CD4-positive, alpha-beta T cell treated with Interleukin-4 for 4 hours (primary cell): Measurements from ENCODE around the gene PCDHB4.
"Not testable (repeated sequence)": the region's sequence is repeated elsewhere in the genome, so short reads cannot be mapped to it uniquely, and the experiment has no call there.

Experiments used
- DNase-seq: peaks from one replicate; pipeline ENCODE4 v3.0.0-alpha.2; 2020

The PCDHB4 gene

DNA sequence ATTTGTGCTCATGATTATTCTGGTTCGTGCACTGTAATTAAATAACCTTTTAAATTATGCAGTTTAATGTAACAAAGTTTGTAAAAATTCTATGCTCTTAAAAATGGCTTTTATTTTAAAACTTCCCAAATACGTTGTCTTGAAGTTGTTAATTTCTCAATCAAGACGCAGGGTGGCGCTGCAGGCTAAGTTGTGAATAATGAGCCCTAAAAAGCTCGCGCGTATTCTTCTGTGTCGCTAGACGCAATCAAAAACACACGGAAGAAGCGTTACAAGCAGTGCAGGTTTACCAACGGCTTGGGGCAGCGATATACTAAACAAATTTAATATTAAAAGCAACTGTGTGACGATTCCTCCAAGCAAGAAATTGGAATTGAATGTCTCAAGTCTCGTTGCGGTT, at the start of gene PCDHB4:
TSS of gene PCDHB4 (plus strand) at position 256 of the 400 bp plus-strand sequence. CDS start 181 bp downstream, outside the sequence.
- DNase-seq, result no peak

DNA sequence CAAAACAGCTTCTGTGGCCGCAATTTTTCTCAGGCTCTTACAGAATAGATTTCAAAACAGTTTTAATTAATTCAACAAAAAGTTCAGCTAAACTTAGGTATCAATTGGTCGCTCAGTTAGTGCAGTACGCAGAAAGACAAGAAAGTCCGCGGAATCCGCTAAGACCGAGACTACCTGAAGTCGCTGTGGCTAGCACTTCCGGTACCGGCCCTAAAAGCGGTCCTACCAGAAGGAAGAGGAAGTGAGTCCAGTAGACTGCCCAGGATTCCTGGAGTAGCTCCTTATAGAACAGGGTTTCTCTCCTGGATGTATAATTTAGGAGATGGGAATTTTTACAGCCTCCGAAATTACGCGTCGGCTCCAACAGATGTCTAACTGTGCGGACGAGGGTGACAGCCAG, 43.8 kb upstream of the PCDHB4 start:
- DNase-seq, result no peak

DNA sequence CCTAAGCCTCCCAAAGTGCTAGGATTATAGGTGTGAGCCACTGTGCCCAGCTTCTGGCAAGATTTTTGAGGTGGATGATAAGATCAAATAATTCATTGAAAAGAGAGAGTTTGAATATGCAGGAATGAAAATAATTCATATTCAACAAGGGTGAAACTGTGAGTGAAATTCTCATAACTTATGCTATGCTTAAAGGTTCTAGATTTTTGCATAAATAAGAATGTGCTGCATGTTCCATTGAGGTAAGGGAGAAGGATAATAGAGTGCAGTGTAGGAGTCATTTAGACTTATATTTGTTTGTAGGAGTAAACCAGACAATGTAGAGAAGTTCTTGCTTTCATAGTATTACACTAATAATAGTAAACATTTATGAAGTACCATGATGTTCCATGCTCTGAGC, 39.4 kb upstream of the PCDHB4 start:
- no peak for DNase-seq

- DNase-seq, result peak; percentile 36
Measured at GRCh38 chr5:141084487-141084989, 37.1 kb upstream of the PCDHB4 start.

DNA sequence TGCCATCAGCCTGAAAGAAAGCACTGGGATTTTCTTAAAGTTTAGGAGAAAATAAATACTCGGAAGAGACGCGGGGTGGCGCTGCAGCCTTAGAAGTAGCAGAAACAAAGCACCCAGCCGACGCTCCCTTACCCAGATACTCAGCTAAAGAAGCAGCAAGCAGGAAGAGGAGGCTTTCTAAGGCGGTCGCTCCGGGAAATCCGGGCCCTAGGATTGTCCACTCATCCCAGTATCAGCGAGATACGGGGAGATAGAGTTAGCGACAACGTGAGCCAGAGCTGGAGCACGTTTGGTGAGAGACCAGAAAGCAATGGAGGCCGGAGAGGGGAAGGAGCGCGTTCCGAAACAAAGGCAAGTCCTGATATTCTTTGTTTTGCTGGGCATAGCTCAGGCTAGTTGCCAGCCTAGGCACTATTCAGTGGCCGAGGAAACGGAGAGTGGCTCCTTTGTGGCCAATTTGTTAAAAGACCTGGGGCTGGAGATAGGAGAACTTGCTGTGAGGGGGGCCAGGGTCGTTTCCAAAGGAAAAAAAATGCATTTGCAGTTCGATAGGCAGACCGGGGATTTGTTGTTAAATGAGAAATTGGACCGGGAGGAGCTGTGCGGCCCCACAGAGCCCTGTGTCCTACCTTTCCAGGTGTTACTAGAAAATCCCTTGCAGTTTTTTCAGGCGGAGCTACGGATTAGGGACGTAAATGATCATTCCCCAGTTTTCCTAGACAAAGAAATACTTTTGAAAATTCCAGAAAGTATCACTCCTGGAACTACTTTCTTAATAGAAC, 26.9 kb upstream of the PCDHB4 start, which contains the start of gene PCDHB2:
TSS of gene PCDHB2 (plus strand) at position 135 of the 782 bp plus-strand sequence. CDS start at position 311, 176 bp downstream.
- no peak for DNase-seq

DNA sequence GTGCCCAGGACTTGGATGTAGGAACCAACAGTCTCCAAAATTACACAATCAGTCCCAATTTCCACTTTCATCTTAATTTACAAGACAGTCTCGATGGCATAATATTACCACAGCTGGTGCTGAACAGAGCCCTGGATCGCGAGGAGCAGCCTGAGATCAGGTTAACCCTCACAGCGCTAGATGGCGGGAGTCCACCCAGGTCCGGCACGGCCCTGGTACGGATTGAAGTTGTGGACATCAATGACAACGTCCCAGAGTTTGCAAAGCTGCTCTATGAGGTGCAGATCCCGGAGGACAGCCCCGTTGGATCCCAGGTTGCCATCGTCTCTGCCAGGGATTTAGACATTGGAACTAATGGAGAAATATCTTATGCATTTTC, 26.4 kb upstream of the PCDHB4 start:
- no peak for DNase-seq

- not testable (repeated sequence) for DNase-seq
Measured at GRCh38 chr5:141096181-141096580, 25.4 kb upstream of the PCDHB4 start.

- DNase-seq, result not testable (repeated sequence)
Measured at GRCh38 chr5:141096586-141096985, 25.0 kb upstream of the PCDHB4 start.

DNA sequence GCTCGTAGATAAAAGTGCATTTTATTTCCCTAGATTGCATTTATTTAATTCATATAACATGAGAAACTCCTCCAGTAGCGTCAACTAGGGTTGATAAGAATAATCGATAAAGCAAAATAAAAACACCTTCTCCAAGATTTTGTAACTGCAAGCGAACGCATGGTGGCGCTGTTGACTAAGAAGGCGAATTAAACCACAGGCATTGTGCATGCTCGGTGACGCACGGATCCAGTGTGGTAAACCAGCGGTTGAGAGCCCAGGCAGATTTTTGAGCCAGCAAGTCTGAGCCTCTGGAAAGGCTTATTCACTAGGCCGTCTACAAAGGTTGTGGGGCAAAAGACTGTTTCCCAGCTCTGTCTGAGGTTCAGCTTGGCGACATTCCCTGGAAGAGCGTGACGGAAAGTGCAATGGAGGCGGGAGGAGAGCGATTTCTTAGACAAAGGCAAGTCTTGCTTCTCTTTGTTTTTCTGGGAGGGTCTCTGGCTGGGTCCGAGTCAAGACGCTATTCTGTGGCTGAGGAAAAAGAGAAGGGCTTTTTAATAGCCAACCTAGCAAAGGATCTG, 21.3 kb upstream of the PCDHB4 start, which contains the start of gene PCDHB3:
TSS of gene PCDHB3 (plus strand) at position 231 of the 563 bp plus-strand sequence. CDS start at position 408, 177 bp downstream.
- no peak for DNase-seq

DNA sequence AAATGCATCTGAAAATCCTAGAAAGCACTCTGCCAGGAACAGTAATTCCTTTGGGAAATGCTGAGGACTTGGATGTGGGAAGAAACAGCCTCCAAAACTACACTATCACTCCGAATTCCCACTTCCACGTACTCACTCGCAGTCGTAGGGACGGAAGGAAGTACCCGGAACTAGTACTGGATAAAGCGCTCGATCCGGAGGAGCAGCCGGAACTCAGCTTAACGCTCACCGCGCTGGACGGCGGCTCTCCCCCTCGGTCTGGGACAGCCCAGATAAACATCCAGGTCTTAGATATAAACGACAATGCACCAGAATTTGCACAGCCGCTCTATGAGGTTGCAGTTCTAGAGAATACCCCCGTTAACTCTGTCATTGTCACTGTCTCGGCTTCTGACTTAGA, 20.6 kb upstream of the PCDHB4 start:
- no peak for DNase-seq

DNA sequence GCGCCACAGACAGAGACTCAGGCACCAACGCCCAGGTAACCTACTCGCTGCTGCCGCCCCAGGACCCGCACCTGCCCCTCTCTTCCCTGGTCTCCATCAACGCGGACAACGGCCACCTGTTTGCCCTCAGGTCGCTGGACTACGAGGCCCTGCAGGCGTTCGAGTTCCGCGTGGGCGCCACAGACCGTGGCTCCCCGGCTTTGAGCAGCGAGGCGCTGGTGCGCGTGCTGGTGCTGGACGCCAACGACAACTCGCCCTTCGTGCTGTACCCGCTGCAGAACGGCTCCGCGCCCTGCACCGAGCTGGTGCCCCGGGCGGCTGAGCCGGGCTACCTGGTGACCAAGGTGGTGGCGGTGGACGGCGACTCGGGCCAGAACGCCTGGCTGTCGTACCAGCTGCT, 19.5 kb upstream of the PCDHB4 start:
- DNase-seq, result not testable (repeated sequence)

DNA sequence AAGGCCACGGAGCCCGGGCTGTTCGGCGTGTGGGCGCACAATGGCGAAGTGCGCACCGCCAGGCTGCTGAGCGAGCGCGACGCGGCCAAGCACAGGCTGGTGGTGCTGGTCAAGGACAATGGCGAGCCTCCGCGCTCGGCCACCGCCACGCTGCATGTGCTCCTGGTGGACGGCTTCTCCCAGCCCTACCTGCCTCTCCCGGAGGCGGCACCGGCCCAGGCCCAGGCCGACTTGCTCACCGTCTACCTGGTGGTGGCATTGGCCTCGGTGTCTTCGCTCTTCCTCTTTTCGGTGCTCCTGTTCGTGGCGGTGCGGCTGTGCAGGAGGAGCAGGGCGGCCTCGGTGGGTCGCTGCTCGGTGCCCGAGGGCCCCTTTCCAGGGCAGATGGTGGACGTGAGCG, 19.1 kb upstream of the PCDHB4 start:
- DNase-seq, result not testable (repeated sequence)

DNA sequence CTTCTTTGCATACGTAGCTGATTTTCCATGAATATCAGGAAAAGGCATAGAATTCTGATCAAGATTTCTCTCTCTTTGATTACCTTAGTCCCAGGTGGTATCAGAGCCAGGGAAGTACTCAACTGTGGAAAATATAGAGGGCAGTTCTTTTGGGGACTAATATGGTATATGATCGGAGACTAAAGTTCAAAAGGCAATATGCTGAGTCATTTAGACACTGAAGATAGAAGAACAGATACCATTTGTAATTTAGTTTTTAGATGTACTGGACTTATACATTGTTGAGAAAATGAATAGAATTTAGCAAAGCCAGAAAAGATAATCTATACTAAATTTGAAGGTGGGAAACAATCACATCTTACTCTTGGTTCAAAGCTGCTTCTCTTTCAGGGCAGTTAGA, 16.3 kb upstream of the PCDHB4 start:
- no peak for DNase-seq

- DNase-seq, result no peak
Measured at GRCh38 chr5:141119250-141119649, 2.4 kb upstream of the PCDHB4 start.

DNA sequence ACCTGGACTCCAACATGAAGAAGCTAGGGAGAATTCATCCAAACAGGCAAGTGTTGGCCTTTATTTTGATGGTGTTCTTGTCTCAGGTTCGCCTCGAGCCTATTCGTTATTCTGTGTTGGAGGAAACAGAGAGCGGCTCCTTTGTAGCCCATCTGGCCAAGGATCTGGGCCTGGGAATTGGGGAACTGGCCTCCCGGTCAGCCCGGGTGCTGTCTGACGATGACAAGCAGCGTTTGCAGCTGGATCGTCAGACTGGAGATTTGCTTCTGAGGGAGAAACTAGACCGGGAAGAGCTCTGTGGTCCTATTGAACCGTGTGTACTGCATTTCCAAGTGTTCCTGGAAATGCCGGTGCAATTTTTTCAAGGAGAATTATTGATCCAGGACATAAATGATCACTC, 367 bp downstream of the PCDHB4 start:
- no peak for DNase-seq

GRCh38 chr5:141123396-141124135, 1.9 kb downstream of the PCDHB4 start:
- not testable (repeated sequence) for DNase-seq

DNA sequence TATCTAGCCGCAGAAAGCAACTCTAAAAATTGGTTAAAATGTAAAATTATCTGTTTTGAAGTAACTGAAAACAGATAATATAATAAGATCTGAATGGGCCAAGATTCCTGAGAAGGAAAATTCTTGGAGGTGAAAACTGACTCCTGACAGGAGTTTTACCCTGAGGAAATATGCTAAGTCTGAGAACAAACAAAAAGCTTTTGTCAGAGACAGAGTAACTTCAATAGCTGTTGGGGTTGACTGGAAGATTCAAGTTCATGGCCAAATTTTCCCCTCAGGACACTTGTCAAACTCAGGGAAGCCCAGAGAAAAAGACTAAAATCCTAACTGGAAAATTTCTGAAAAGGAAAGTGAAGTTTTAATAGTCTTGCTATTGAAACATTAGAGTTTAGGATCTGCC, 5.7 kb downstream of the PCDHB4 start:
- DNase-seq, result no peak

DNA sequence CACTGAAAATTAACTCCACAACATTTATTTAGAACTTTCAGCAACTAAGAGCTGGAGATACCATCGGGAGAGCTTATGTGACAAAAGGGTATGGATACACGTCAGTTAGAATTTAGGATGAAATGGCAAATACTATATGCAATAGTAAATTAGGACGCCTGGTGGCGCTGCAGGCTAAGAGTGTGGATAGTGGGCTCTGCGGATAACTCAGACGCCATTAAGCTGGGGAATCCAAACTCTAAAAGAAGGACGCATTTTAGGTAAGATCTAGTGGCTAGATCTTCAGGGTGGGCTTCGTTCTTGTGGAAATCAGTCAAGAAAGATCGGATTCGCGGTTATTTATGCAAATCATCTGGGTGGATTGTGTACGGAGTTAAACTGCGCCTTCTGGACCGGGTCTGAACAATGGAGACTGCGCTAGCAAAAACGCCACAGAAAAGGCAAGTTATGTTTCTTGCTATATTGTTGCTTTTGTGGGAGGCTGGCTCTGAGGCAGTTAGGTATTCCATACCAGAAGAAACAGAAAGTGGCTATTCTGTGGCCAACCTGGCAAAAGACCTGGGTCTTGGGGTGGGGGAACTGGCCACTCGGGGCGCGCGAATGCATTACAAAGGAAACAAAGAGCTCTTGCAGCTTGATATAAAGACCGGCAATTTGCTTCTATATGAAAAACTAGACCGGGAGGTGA, 13.6 kb downstream of the PCDHB4 start, which contains the start of gene PCDHB5:
TSS of gene PCDHB5 (plus strand) at position 177 of the 688 bp plus-strand sequence. CDS start at position 406, 229 bp downstream.
- DNase-seq, result no peak

DNA sequence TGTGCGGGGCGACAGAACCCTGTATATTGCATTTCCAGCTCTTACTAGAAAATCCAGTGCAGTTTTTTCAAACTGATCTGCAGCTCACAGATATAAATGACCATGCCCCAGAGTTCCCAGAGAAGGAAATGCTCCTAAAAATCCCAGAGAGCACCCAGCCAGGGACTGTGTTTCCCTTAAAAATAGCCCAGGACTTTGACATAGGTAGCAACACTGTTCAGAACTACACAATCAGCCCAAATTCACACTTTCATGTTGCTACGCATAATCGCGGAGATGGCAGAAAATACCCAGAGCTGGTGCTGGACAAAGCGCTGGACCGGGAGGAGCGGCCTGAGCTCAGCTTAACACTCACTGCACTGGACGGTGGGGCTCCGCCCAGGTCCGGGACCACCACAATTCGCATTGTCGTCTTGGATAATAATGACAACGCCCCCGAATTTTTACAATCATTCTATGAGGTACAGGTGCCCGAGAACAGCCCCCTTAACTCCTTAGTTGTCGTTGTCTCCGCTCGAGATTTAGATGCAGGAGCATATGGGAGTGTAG, 14.2 kb downstream of the PCDHB4 start:
- no peak for DNase-seq

DNA sequence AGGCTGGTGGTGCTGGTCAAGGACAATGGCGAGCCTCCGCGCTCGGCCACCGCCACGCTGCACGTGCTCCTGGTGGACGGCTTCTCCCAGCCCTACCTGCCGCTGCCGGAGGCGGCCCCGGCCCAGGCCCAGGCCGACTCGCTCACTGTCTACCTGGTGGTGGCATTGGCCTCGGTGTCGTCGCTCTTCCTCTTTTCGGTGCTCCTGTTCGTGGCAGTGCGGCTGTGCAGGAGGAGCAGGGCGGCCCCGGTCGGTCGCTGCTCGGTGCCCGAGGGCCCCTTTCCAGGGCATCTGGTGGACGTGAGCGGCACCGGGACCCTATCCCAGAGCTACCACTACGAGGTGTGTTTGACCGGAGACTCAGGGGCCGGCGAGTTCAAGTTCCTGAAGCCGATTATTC, 15.7 kb downstream of the PCDHB4 start:
- DNase-seq, result not testable (repeated sequence)

- DNase-seq, result no peak
Measured at GRCh38 chr5:141149812-141150211, 28.2 kb downstream of the PCDHB4 start, which contains the start of gene PCDHB6. PCDHB6 (plus strand) TSS chr5:141150057; CDS start chr5:141150258, 201 bp downstream.
